Thyroid gland (tissue), 4 donors: ENCODE data around the gene IFI27.

Experiments
- CTCF ChIP-seq, 6 experiments: fragments of 200-600 bp in 3 of 6; fragments of 450-650 bp in 3 of 6; sonication (generic) in 3 of 6; IDR thresholded peaks; one replicate each; pipeline ENCODE4 v1.5.1; 2016 to 2019; ENCODE audit warnings: antibody characterized with exemption in 6 of 6, mild to moderate bottlenecking in 2 of 6, inconsistent platforms in 1 of 6, moderate library complexity in 1 of 6
- POLR2A ChIP-seq, 2 donors: fragments of 450-650 bp; IDR thresholded peaks; one replicate each; pipeline ENCODE4 v1.6.1; 2017; ENCODE audit warnings: antibody characterized with exemption in 2 of 2, mild to moderate bottlenecking in 2 of 2, moderate library complexity in 1 of 2

GRCh38 chr14:94139421-94139820, 28.9 kb downstream of the IFI27 start:
- TF ChIP-seq CTCF (IDR thresholded peaks at IDR 0.05) = no peak
- no peak for TF ChIP-seq POLR2A (IDR thresholded peaks at IDR 0.05)
